ENCODE data around the gene ZNF611. TPM values are rescaled to one million over a fixed set of nuclear protein-coding genes. Genes with fewer than 3 reads are reported as not detected.
"Not testable (repeated sequence)": the region's sequence is repeated elsewhere in the genome, so short reads cannot be mapped to it uniquely, and the experiment has no call there.

ZNF611 gene
- total RNA-seq: 10 to 100 TPM; 26.6 TPM

DNA sequence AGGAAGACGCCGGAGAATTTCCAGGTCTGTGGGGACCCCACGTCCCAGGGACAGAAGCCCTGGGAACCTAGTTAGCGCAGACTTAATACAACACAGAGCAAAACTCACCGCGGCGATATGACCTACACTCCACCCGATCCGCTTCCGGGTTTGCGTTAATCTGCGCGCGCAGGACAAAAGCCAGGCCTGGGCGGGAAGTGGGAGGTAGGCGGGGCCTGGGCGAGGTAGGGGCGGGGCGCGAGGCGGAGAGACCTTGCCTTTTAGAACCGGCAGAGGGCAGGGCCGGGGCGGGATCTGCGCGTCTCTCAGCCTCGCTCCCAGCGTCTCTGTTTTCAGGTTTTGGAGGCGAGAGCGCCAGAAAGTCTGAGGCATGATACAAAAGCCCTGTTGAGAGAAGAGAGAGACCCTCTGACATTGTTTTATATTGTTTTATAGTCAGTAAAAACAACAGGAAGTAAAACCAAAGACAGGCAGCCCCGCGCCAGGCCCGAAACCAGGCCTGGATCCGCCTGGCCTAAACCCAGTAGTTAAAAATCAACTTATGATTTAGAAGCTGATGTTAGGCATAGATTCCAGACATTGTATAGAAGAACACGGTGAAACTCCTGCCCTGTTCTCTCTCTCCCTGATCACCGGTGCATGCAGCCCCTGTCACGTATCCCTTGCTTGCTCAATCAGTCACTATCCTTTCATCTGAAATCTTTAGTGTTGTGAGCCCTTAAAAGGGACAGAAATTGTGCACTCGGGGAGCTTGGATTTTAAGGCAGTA is at the start of gene ZNF611:
ZNF611 (minus strand) TSS at position 152 of the 769 bp plus-strand sequence. CDS start 19,150 bp downstream, outside the sequence.
- peak; percentile 99 for DNase-seq
- Mint-ChIP-seq H3K27me3 (no peaks in the 10 kb centered on the region), H3K4me1 (peaks cover 24% of the 10 kb centered on the region), H3K9me3 (peaks cover 29% of the 10 kb centered on the region), H3K36me3 (ENCODE audit: low read depth) (peaks cover 45% of the 10 kb centered on the region), H3K27ac (peak within 1 kb of the TSS; percentile 86), H3K4me3 (peak within 1 kb of the TSS; percentile 88)
- ChIA-PET POLR2A (interaction anchor here (1.3 kb wide), 1 partner anchor 97 kb away, joined by 5 read pairs; no protein-coding TSS in a partner anchor), CTCF (no interaction called here)

- CTCF ChIA-PET, H3K27me3 Mint-ChIP-seq, DNase-seq, H3K27ac Mint-ChIP-seq, H3K4me3 Mint-ChIP-seq, POLR2A ChIA-PET: not testable (repeated sequence)
- peaks cover 44% of the 10 kb centered on the region for H3K4me1 Mint-ChIP-seq
- peaks cover 71% of the 10 kb centered on the region for H3K36me3 Mint-ChIP-seq (ENCODE audit: low read depth)
- peaks cover 51% of the 10 kb centered on the region for H3K9me3 Mint-ChIP-seq
Measured at GRCh38 chr19:52782864-52783263, 48.0 kb upstream of the ZNF611 start.

- H3K9me3 Mint-ChIP-seq: peaks cover 41% of the 10 kb centered on the region
- H3K4me1 Mint-ChIP-seq: peaks cover 17% of the 10 kb centered on the region
- ChIA-PET CTCF (no interaction called here), POLR2A (no interaction called here)
- no peak overlapping the region for H3K27ac Mint-ChIP-seq
- no peak for DNase-seq
- H3K4me3 Mint-ChIP-seq: no peak overlapping the region
- no peaks in the 10 kb centered on the region for H3K27me3 Mint-ChIP-seq
- peaks cover 76% of the 10 kb centered on the region for H3K36me3 Mint-ChIP-seq (ENCODE audit: low read depth)
Measured at GRCh38 chr19:52778811-52779210, 44.0 kb upstream of the ZNF611 start.

DNA sequence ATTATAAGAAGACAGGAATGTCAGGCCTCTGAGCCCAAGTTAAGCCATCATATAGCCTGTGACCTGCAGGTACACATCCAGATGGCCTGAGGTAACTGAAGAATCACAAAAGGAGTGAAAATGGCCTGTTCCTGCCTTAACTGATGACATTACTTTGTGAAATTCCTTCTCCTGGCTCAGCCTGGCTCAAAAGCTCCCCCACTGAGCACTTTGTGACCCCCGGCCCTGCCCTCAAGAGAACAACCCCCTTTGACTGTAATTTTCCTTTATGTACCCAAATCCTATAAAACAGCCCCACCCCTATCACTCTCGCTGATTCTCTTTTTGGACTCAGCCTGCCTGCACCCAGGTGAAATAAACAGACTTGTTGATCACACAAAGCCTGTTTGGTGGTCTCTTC is 21.6 kb upstream of the ZNF611 start:
- Mint-ChIP-seq H3K36me3 (ENCODE audit: low read depth) (peaks cover 17% of the 10 kb centered on the region), H3K9me3 (peaks cover 40% of the 10 kb centered on the region)
- POLR2A ChIA-PET, H3K27ac Mint-ChIP-seq, DNase-seq, H3K4me1 Mint-ChIP-seq, CTCF ChIA-PET, H3K4me3 Mint-ChIP-seq, H3K27me3 Mint-ChIP-seq: not testable (repeated sequence)

DNA sequence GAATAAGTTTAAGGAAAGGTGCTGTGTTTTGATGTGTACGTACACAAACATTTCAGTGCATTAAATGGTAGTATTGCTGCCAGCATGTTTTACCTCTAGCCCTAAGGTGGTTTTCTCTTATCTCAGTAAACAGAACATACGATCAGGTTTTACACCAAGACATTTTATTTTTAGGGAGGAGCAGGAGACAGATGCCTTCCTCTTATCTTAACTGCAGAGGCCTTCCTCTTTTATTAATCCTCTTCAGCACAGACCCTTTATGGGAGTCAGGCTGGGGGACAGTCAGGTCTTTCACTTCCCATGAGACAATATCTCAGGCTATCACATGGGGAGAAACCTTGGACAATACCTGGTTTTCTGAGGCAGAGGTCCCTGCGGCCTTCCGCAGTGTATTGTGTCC is 14.9 kb upstream of the ZNF611 start:
- ChIA-PET CTCF (no interaction called here), POLR2A (no interaction called here)
- DNase-seq: no peak
- peaks cover 7% of the 10 kb centered on the region for H3K36me3 Mint-ChIP-seq (ENCODE audit: low read depth)
- H3K4me1 Mint-ChIP-seq: peaks cover 2% of the 10 kb centered on the region
- H3K27ac Mint-ChIP-seq: no peak overlapping the region
- no peaks in the 10 kb centered on the region for H3K27me3 Mint-ChIP-seq
- peaks cover 24% of the 10 kb centered on the region for H3K9me3 Mint-ChIP-seq
- H3K4me3 Mint-ChIP-seq: no peak overlapping the region

DNA sequence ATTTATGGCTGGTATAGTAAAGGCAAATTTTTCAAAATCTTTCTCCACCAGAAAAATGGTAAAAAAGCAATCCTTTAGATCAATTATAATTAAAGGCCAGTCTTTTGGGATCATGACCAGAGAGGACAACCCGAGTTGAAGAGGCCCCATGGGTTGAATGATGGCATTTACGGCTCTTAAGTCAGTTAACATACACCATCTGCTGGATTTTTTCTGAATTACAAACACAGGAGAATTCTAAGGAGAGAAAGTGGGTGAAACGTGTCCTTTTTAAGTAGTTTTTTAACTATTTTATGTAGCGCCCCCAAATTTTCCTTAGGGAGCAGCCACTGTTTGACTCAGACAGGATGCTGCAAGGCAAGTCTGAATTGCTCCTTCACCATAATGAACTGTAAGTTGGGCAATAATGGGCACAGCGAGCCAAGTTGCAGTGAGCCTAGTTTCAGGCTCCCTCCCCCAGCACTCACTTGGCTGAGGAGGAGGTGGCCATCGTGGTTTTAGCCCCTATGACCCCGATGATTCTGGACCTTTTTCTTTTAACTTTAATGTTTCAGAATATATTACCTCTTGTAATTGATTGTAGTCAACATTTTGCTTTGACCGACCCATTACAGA is 13.6 kb upstream of the ZNF611 start:
- Mint-ChIP-seq H3K36me3 (ENCODE audit: low read depth) (peaks cover 9% of the 10 kb centered on the region), H3K4me1 (peaks cover 2% of the 10 kb centered on the region), H3K9me3 (peaks cover 24% of the 10 kb centered on the region), H3K27me3 (no peaks in the 10 kb centered on the region), H3K27ac (no peak overlapping the region), H3K4me3 (no peak overlapping the region)
- POLR2A ChIA-PET: interaction anchor here (0.7 kb wide), 1 partner anchor 280 kb away, joined by 3 read pairs; no protein-coding TSS in a partner anchor
- CTCF ChIA-PET: no interaction called here
- no peak for DNase-seq

GRCh38 chr19:52745919-52746318 is 11.1 kb upstream of the ZNF611 start:
- H3K27me3 Mint-ChIP-seq; H3K36me3 Mint-ChIP-seq (ENCODE audit: low read depth); DNase-seq; POLR2A ChIA-PET; H3K27ac Mint-ChIP-seq; H3K4me3 Mint-ChIP-seq: not testable (repeated sequence)
- CTCF ChIA-PET: interaction anchor here (0.6 kb wide), 1 partner anchor 180 kb away, joined by 3 read pairs; no protein-coding TSS in a partner anchor
- H3K9me3 Mint-ChIP-seq: peaks cover 19% of the 10 kb centered on the region
- peaks cover 16% of the 10 kb centered on the region for H3K4me1 Mint-ChIP-seq

GRCh38 chr19:52743091-52743490 is 8.2 kb upstream of the ZNF611 start:
- Mint-ChIP-seq H3K27me3 (no peaks in the 10 kb centered on the region), H3K9me3 (peaks cover 28% of the 10 kb centered on the region), H3K36me3 (ENCODE audit: low read depth) (peaks cover 15% of the 10 kb centered on the region), H3K27ac (no peak overlapping the region), H3K4me1 (peaks cover 16% of the 10 kb centered on the region), H3K4me3 (no peak overlapping the region)
- DNase-seq: no peak
- ChIA-PET POLR2A (no interaction called here), CTCF (no interaction called here)

DNA sequence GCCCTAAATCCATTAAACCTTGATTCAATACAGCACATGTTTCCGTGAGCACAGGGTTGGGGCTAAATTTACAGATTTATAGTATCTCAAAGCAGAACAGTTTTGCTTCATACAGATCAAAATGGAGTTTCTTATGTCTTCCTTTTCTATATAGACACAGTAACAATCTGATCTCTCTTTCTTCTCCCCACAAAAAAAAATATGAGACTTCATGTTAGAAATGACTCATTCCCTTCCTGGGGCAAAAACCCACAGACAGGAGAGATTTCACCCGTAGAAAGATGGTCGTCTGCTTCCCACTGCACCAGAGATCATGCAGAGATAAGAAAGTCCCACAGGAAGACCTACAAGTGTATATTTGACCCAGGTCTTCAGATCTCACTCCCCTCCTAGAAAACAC is 7.7 kb upstream of the ZNF611 start:
- no peaks in the 10 kb centered on the region for H3K27me3 Mint-ChIP-seq
- H3K27ac Mint-ChIP-seq: no peak overlapping the region
- peaks cover 32% of the 10 kb centered on the region for H3K9me3 Mint-ChIP-seq
- H3K4me3 Mint-ChIP-seq: no peak overlapping the region
- H3K36me3 Mint-ChIP-seq (ENCODE audit: low read depth): peaks cover 15% of the 10 kb centered on the region
- ChIA-PET POLR2A (no interaction called here), CTCF (no interaction called here)
- no peak for DNase-seq
- H3K4me1 Mint-ChIP-seq: peaks cover 16% of the 10 kb centered on the region

DNA sequence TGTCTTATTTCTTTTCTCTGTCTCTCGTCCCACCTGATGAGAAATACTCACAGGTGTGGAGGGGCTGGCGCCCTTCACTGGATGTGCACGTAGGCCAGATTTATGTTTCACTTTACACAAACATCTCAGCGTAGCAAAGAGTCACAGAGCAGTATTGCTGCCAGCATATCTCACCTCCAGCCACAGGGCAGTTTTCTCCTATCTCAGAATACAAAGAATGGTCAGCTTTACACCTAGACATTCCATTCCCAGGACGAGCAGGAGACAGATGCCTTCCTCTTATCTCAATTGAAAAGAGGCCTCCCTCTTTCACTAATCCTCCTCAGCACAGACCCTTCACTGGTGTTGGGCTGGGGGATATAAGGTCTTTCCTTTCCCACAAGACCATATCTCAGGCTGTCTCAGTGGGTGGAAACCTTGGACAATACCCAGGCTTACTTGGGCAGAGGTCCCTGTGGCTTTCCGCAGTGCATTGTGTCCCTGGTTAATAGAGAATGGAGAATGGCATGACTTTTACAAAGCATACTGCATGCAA is 7.2 kb upstream of the ZNF611 start:
- Mint-ChIP-seq H3K27ac (no peak overlapping the region), H3K27me3 (no peaks in the 10 kb centered on the region)
- CTCF ChIA-PET: no interaction called here

DNA sequence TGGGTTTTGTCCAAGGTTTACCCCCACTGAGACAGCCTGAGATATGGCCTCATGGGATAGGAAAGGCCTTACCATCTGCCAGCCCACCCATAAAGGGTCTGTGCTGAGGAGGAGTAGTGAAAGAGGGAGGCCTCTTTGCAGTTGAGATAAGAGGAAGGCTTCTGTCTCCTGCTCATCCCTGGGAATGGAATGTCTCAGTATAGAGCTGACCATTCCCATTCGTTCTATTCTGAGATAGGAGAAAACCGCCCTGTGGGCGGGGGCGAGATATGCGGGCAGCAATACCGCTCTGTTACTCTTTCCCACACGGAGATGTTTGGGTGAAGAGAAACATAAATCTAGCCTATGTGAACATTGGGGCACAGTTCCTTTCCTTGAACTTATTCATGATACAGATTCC is 6.5 kb upstream of the ZNF611 start:
- H3K4me3 Mint-ChIP-seq, DNase-seq, POLR2A ChIA-PET, H3K27me3 Mint-ChIP-seq, H3K27ac Mint-ChIP-seq, CTCF ChIA-PET: not testable (repeated sequence)
- Mint-ChIP-seq H3K9me3 (peaks cover 39% of the 10 kb centered on the region), H3K4me1 (peaks cover 16% of the 10 kb centered on the region), H3K36me3 (ENCODE audit: low read depth) (peaks cover 20% of the 10 kb centered on the region)

More for the DNA sequence above, 7.2 kb upstream of the ZNF611 start:
- H3K36me3 Mint-ChIP-seq (ENCODE audit: low read depth): peaks cover 18% of the 10 kb centered on the region
- H3K4me1 Mint-ChIP-seq: peaks cover 16% of the 10 kb centered on the region
- POLR2A ChIA-PET: no interaction called here
- H3K4me3 Mint-ChIP-seq: no peak overlapping the region
- no peak for DNase-seq
- H3K9me3 Mint-ChIP-seq: peaks cover 37% of the 10 kb centered on the region

GRCh38 chr19:52739576-52739975 is 4.7 kb upstream of the ZNF611 start:
- Mint-ChIP-seq H3K27me3 (no peaks in the 10 kb centered on the region), H3K9me3 (peaks cover 36% of the 10 kb centered on the region), H3K4me3 (no peak overlapping the region), H3K36me3 (ENCODE audit: low read depth) (peaks cover 23% of the 10 kb centered on the region), H3K27ac (no peak overlapping the region), H3K4me1 (peaks cover 23% of the 10 kb centered on the region)
- ChIA-PET POLR2A (no interaction called here), CTCF (no interaction called here)
- no peak for DNase-seq

GRCh38 chr19:52735734-52736133 is 890 bp upstream of the ZNF611 start:
- H3K36me3 Mint-ChIP-seq (ENCODE audit: low read depth): peaks cover 44% of the 10 kb centered on the region
- peak overlapping the region; percentile 88 for H3K4me3 Mint-ChIP-seq
- ChIA-PET POLR2A (interaction anchor here (1.3 kb wide), 1 partner anchor 98 kb away, joined by 5 read pairs; no protein-coding TSS in a partner anchor), CTCF (no interaction called here)
- peaks cover 34% of the 10 kb centered on the region for H3K9me3 Mint-ChIP-seq
- peak overlapping the region; percentile 86 for H3K27ac Mint-ChIP-seq
- H3K27me3 Mint-ChIP-seq: no peaks in the 10 kb centered on the region
- H3K4me1 Mint-ChIP-seq: peaks cover 24% of the 10 kb centered on the region
- peak; percentile 16 for DNase-seq
